K562 (cell line): ENCODE measurements around the gene RLN1. TPM values are rescaled to one million over a fixed set of nuclear protein-coding genes. Genes with fewer than 3 reads are reported as not detected.

Source experiments
- ATAC-seq: fragments of 200-7000 bp; cut with Tn5 transposase; 3 replicates; pipeline ENCODE4 v1.9.1; 2020; ENCODE audit warnings: moderate library complexity
- BruUV-seq: library from RNA; stranded (reverse); fragments of 400-500 nt; replicated peaks from 2 replicates; lab custom pipeline; 2021; lab: Mats Ljungman, UMichigan
- CTCF ChIA-PET: fragments of 300-600 bp; formaldehyde crosslinking; extraction: SDS; loops from one replicate; lab custom pipeline; 2021; ENCODE audit warnings: low intra/inter-chr PET ratio; lab: Yijun Ruan, JAX
- POLR2A ChIA-PET: fragments of 300-600, 350-650 bp; sonication (Branson Sonifier 250); formaldehyde crosslinking; extraction: SDS; loops from one replicate; lab custom pipeline; 2021; ENCODE audit warnings: antibody characterized with exemption, inconsistent platforms; lab: Yijun Ruan, JAX
- DNase-seq, 4 experiments: peaks; one replicate each; pipeline versions ENCODE4 v3.0.0 to v3.0.0-alpha.2; 2011 to 2018; ENCODE audit warnings: low spot score in 3 of 4, mixed read lengths in 3 of 4; ENCODE audit errors: extremely low read depth in 1 of 4
- FAIRE-seq: peaks from 2 replicates; lab custom pipeline; 2011; peaks lifted over from hg19 to GRCh38; lab: Jason Lieb, UNC
- H2AFZ ChIP-seq: 2 replicates; pipeline ENCODE4 v1.6.0; 2011; ENCODE audit warnings: low read depth, low read length, control low read depth, inconsistent platforms
- H3K27ac ChIP-seq: fragments of 200-600 bp; 3 replicates; pipeline ENCODE4 v1.8.0; 2011; ENCODE audit warnings: low read depth, mild to moderate bottlenecking, control low read depth, inconsistent platforms, low read length, moderate library complexity, mixed read lengths; ENCODE audit errors: extremely low read depth
- H3K27me3 ChIP-seq, 2 experiments: fragments of 300-600 bp in 1 of 2; 2 replicates in 1 of 2; 3 replicates in 1 of 2; pipeline versions ENCODE4 v1.6.0 to v1.8.0; 2011; ENCODE audit warnings: inconsistent platforms in 2 of 2, low read length in 2 of 2, mild to moderate bottlenecking in 1 of 2, mixed read lengths in 1 of 2, moderate library complexity in 1 of 2; ENCODE audit not compliant: control insufficient read depth in 2 of 2, insufficient read depth in 2 of 2
- H3K36me3 ChIP-seq: fragments of 300-600 bp; 3 replicates; pipeline ENCODE4 v1.8.0; 2011; ENCODE audit warnings: mild to moderate bottlenecking, low read length, inconsistent platforms; ENCODE audit not compliant: control insufficient read depth, insufficient read depth
- H3K4me1 ChIP-seq, 2 experiments: fragments of 200-600 bp in 1 of 2; replicated peaks in 1 of 2; 2 replicates in 1 of 2; 3 replicates in 1 of 2; pipeline versions ENCODE4 v1.5.1 to v1.8.0; 2011; ENCODE audit warnings: inconsistent platforms in 2 of 2, low read length in 2 of 2, mild to moderate bottlenecking in 1 of 2, mixed read lengths in 1 of 2, moderate library complexity in 1 of 2; ENCODE audit not compliant: control insufficient read depth in 2 of 2, insufficient read depth in 2 of 2
- H3K4me2 ChIP-seq: 2 replicates; pipeline ENCODE4 v1.6.1; 2011; ENCODE audit warnings: low read length, control low read depth, inconsistent platforms, mixed read lengths; ENCODE audit not compliant: insufficient read depth
- H3K4me3 ChIP-seq: fragments of 200-600 bp; sonication (generic), shearing (Covaris generic); 2 replicates; pipeline ENCODE4 v1.5.1; 2016; ENCODE audit warnings: control low read depth, inconsistent platforms
- H3K79me2 ChIP-seq: fragments of 200-600 bp; 3 replicates; pipeline ENCODE4 v1.8.0; 2011; ENCODE audit warnings: low read length, inconsistent platforms; ENCODE audit not compliant: control insufficient read depth, insufficient read depth
- H3K9ac ChIP-seq, 2 experiments: 2 replicates each; pipeline versions ENCODE4 v1.6.0 to v1.6.1; 2011; ENCODE audit warnings: low read depth in 2 of 2, low read length in 2 of 2, control low read depth in 1 of 2, inconsistent platforms in 1 of 2, mild to moderate bottlenecking in 1 of 2, mixed read lengths in 1 of 2; ENCODE audit not compliant: insufficient read depth in 1 of 2
- H3K9me1 ChIP-seq: one replicate; pipeline ENCODE4 v1.6.0; 2011; ENCODE audit warnings: inconsistent platforms, mild to moderate bottlenecking, low read length, moderate library complexity; ENCODE audit not compliant: control insufficient read depth, insufficient read depth
- H3K9me3 ChIP-seq: replicated peaks from 2 replicates; pipeline ENCODE4 v1.5.1; 2011; ENCODE audit warnings: low read depth, low read length, inconsistent platforms; ENCODE audit not compliant: control insufficient read depth, insufficient read depth
- H4K20me1 ChIP-seq: replicated peaks from 2 replicates; pipeline ENCODE4 v1.6.1; 2011; ENCODE audit warnings: low read length, inconsistent platforms, mixed read lengths; ENCODE audit not compliant: control insufficient read depth, insufficient read depth
- BRD9 ChIP-seq: fragments of 450-650 bp; IDR thresholded peaks from 2 replicates; pipeline ENCODE4 v1.6.1; 2018; ENCODE audit warnings: low read depth; ENCODE audit not compliant: partially characterized antibody
- CC2D1A ChIP-seq: fragments of 450-650 bp; IDR thresholded peaks from 2 replicates; pipeline ENCODE4 v1.6.1; 2017; ENCODE audit warnings: mild to moderate bottlenecking
- EHMT2 ChIP-seq: fragments of 450-650 bp; IDR thresholded peaks from 2 replicates; pipeline ENCODE4 v1.6.1; 2018; ENCODE audit warnings: antibody characterized with exemption
- ELF2 ChIP-seq: fragments of 250-450 bp; sonication (Bioruptor Pico); IDR thresholded peaks from 2 replicates; pipeline ENCODE4 v1.5.0; 2021; ENCODE audit warnings: mild to moderate bottlenecking
- NFE2L1 ChIP-seq: fragments of 450-650 bp; IDR thresholded peaks from 2 replicates; pipeline ENCODE4 v1.6.1; 2016; ENCODE audit warnings: missing genetic modification characterization, low read depth, mild to moderate bottlenecking, missing compliant biosample characterization, moderate library complexity, borderline replicate concordance
- NFXL1 ChIP-seq: fragments of 450-650 bp; formaldehyde crosslinking; IDR thresholded peaks from 2 replicates; pipeline ENCODE4 v1.4.0; 2021; ENCODE audit warnings: mild to moderate bottlenecking
- POLR2B ChIP-seq: fragments of 450-650 bp; IDR thresholded peaks from 2 replicates; pipeline ENCODE4 v1.6.1; 2018; ENCODE audit warnings: low read depth; ENCODE audit not compliant: partially characterized antibody
- POLR3G ChIP-seq: IDR thresholded peaks from 2 replicates; pipeline ENCODE4 v1.6.1; 2011; ENCODE audit not compliant: insufficient read length, insufficient replicate concordance; ENCODE audit errors: extremely low read depth
- RBM14 ChIP-seq: fragments of 200-400 bp; formaldehyde crosslinking; IDR thresholded peaks from 2 replicates; pipeline ENCODE4 v1.6.1; 2018; ENCODE audit warnings: low read depth, mild to moderate bottlenecking, low read length, moderate library complexity, borderline replicate concordance; ENCODE audit not compliant: insufficient read depth
- SREBF1 ChIP-seq: fragments of 150-350 bp; IDR thresholded peaks from 2 replicates; pipeline ENCODE4 v1.6.1; 2014; ENCODE audit warnings: antibody characterized with exemption, low read depth, low read length, borderline replicate concordance
- ZBTB12 ChIP-seq: fragments of 250-450 bp; sonication (Bioruptor Pico); IDR thresholded peaks from 2 replicates; pipeline ENCODE4 v1.4.0; 2020
- ZNF511 ChIP-seq: sonication (generic); formaldehyde crosslinking; IDR thresholded peaks from 2 replicates; pipeline ENCODE4 v1.8.0; 2022; ENCODE audit warnings: mild to moderate bottlenecking, missing genetic modification reagents
- WGBS: fragments of 100-300 bp; shearing (Covaris generic); methylation state at CpG from one replicate; pipeline ENCODE4 v1.1.6; 2016; ENCODE audit warnings: low coverage, mixed read lengths; ENCODE audit not compliant: insufficient coverage; ENCODE audit errors: missing lambda C conversion rate; 5-methylcytosine and 5-hydroxymethylcytosine counted together
- in situ Hi-C: fragments of 300-500 bp; cut with MboI; formaldehyde crosslinking; loops from 4 replicates; pipeline ENCODE4 v1.15.0; 2018; ENCODE audit warnings: inconsistent platforms, mixed read lengths
- intact Hi-C: fragments of 100-400 bp; cut with micrococcal nuclease; formaldehyde crosslinking; loops from 2 replicates; pipeline ENCODE4 v1.14.2; 2022
- polyA plus RNA-seq, 8 experiments: library from polyadenylated mRNA; depleted of rRNA in 4 of 8; stranded (reverse) in 5 of 8; unstranded in 3 of 8; fragments of >200 nt; fragmentation: Nextera tagmentation in 2 of 8; fragmentation: Illumina TruSeq in 1 of 8; extraction: Ambion mirVana in 2 of 8; extraction: Trizol in 1 of 8; gene quantifications; 2 replicates each; pipeline versions ENCODE4 v1.2.1 to v1.2.3, GENCODE V29; 2011 to 2014; ENCODE audit warnings: inconsistent platforms in 1 of 8, missing spikeins in 1 of 8
- total RNA-seq, 7 experiments: library from RNA; depleted of rRNA in 6 of 7; stranded (reverse); fragments of >200 nt in 6 of 7; fragmentation: Illumina TruSeq in 2 of 7; extraction: Trizol in 2 of 7; gene quantifications; 2 replicates each; pipeline versions ENCODE4 v1.2.1 to v1.2.3, GENCODE V29; 2011 to 2021; ENCODE audit warnings: low replicate concordance in 1 of 7

Gene RLN1
- total and polyA plus RNA-seq, 9 of the 15 experiments (the other 6 are each of a cell fraction or from before 2014, with no cell fraction given): not detected

GRCh38 chr9:5364294-5365024, 24.8 kb upstream of the RLN1 start:
- Histone ChIP-seq H2AFZ (no peak overlapping the region), H3K9me1 (no peaks in the 10 kb centered on the region), H3K4me2 (no peak overlapping the region), H4K20me1 (no peaks in the 10 kb centered on the region), H3K79me2 (no peaks in the 10 kb centered on the region), H3K4me3 (no peak overlapping the region), H3K27me3 (no peaks in the 10 kb centered on the region), H3K9ac (no peak overlapping the region), H3K9me3 (no peaks in the 10 kb centered on the region), H3K4me1 (no peaks in the 10 kb centered on the region), H3K36me3 (no peaks in the 10 kb centered on the region), H3K27ac (no peak overlapping the region)
- 0% methylated on average over 2 of the region's 3 CpGs for WGBS
- ATAC-seq (no peak), FAIRE-seq (no peak), DNase-seq (no peak)
- intact Hi-C loops (no loop called here), in situ Hi-C loops (no loop called here)
- CTCF ChIA-PET: no interaction called here
- no TSS peak for BruUV-seq
- POLR2A ChIA-PET: no interaction called here
- TF ChIP-seq ELF2 (no peak), EHMT2 (no peak), RBM14 (no peak), NFE2L1 (no peak), ZNF511 (no peak), ZBTB12 (CRISPR knock-in tag) (no peak), POLR3G (no peak), BRD9 (no peak), NFXL1 (CRISPR knock-in tag) (no peak), CC2D1A (no peak), SREBF1 (no peak), POLR2B (no peak)
